PFSK-1 (cell line): ENCODE measurements around the gene GLIS1.

Source experiments
- FOXP2 ChIP-seq: optimal IDR thresholded peaks from 2 replicates; pipeline ENCODE3; 2011; ENCODE audit warnings: borderline replicate concordance, control low read depth, inconsistent platforms; ENCODE audit not compliant: insufficient read depth; ENCODE audit errors: extremely low read length, extremely low read depth
- POLR2AphosphoS5 ChIP-seq: IDR thresholded peaks from 2 replicates; pipeline ENCODE4 v1.6.1; 2012; ENCODE audit warnings: low read depth, mild to moderate bottlenecking, control low read depth, low read length, moderate library complexity
- REST ChIP-seq, 2 experiments: IDR thresholded peaks; 2 replicates each; pipeline versions ENCODE4 v1.6.1 to v1.8.0; 2011 to 2012; ENCODE audit warnings: low read depth in 2 of 2, low read length in 2 of 2, control low read depth in 1 of 2, inconsistent platforms in 1 of 2, mild to moderate bottlenecking in 1 of 2, moderate library complexity in 1 of 2; ENCODE audit not compliant: insufficient read depth in 1 of 2
- SIN3A ChIP-seq: IDR thresholded peaks from 2 replicates; pipeline ENCODE4 v1.6.1; 2012; ENCODE audit warnings: mild to moderate bottlenecking, low read length, moderate library complexity, borderline replicate concordance; ENCODE audit not compliant: insufficient read depth
- TAF1 ChIP-seq: IDR thresholded peaks from 2 replicates; pipeline ENCODE4 v1.6.1; 2012; ENCODE audit warnings: low read length, control low read depth, borderline replicate concordance; ENCODE audit not compliant: insufficient read depth

The GLIS1 gene

GRCh38 chr1:53594391-53595180 is 144.4 kb downstream of the GLIS1 start:
- TF ChIP-seq TAF1 (no peak), FOXP2 (no peak), POLR2AphosphoS5 (no peak), SIN3A (no peak), REST (IDR thresholded peaks at IDR 0.05; ENCODE audit: insufficient read depth in 1 of 2, low read depth in 2 of 2, low read length in 2 of 2) (no peak)

GRCh38 chr1:53593758-53594380 is 145.1 kb downstream of the GLIS1 start:
- TF ChIP-seq SIN3A (no peak), TAF1 (no peak), FOXP2 (no peak), POLR2AphosphoS5 (no peak), REST (IDR thresholded peaks at IDR 0.05; ENCODE audit: insufficient read depth in 1 of 2, low read depth in 2 of 2, low read length in 2 of 2) (no peak)

- TF ChIP-seq SIN3A (no peak), REST (IDR thresholded peaks at IDR 0.05; ENCODE audit: insufficient read depth in 1 of 2, low read depth in 2 of 2, low read length in 2 of 2) (no peak), TAF1 (no peak), POLR2AphosphoS5 (no peak), FOXP2 (no peak)
Measured at GRCh38 chr1:53592985-53593757, 145.8 kb downstream of the GLIS1 start.

GRCh38 chr1:53592521-53592982 is 146.4 kb downstream of the GLIS1 start:
- TF ChIP-seq SIN3A: no peak
- no peak for TF ChIP-seq FOXP2
- no peak for TF ChIP-seq POLR2AphosphoS5

GRCh38 chr1:53591924-53592323 is 147.0 kb downstream of the GLIS1 start:
- TF ChIP-seq SIN3A (no peak), FOXP2 (no peak), REST (IDR thresholded peaks at IDR 0.05; ENCODE audit: insufficient read depth in 1 of 2, low read depth in 2 of 2, low read length in 2 of 2) (no peak), POLR2AphosphoS5 (no peak), TAF1 (no peak)
